H7 (cell line): ENCODE data around the gene REL. TPM values are rescaled to one million over a fixed set of nuclear protein-coding genes. Genes with fewer than 3 reads are reported as not detected.

Experiments used
- DNase-seq: peaks from one replicate; pipeline ENCODE4 v3.0.0; 2012
- H3K27me3 ChIP-seq: 2 replicates; pipeline ENCODE4 v1.6.0; 2011; ENCODE audit warnings: mild to moderate bottlenecking, low read length; ENCODE audit not compliant: control insufficient read depth, insufficient read depth
- H3K36me3 ChIP-seq: replicated peaks from 2 replicates; pipeline ENCODE4 v1.5.1; 2011; ENCODE audit warnings: low read length; ENCODE audit not compliant: control insufficient read depth, insufficient read depth
- H3K4me3 ChIP-seq: 2 replicates; pipeline ENCODE4 v1.5.1; 2011; ENCODE audit warnings: low read depth, mild to moderate bottlenecking, control low read depth, low read length, moderate library complexity; ENCODE audit not compliant: insufficient read depth
- total RNA-seq: library from RNA; depleted of rRNA; stranded (reverse); fragments of >200 nt; shearing (Covaris generic); gene quantifications from 2 replicates; pipeline ENCODE4 v1.2.3, GENCODE V29; 2014

Gene REL
- total RNA-seq, 1 experiment from 2014 or later = 4.5 TPM

DNA sequence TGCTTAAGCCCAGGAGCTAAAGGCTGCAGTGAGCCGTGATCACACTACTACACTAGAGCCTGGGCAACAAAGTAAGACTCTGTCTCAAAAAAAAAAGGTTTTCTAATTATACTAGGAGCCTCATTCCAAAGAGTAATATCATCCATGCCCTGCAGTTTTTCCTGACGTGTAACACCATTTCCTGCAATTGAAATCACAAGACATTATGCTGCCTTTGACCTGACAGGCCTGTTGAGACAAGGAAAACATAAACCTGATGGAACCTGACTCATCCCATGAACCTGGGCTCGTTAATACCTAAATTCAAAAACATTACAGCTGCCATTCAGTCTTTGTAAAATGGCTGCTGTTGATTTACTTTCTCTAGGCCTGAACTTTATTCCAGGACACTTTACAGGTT is 77.4 kb downstream of the REL start:
- no peak for DNase-seq
- Histone ChIP-seq H3K4me3 (no peak overlapping the region), H3K36me3 (no peaks in the 10 kb centered on the region), H3K27me3 (no peaks in the 10 kb centered on the region)

DNA sequence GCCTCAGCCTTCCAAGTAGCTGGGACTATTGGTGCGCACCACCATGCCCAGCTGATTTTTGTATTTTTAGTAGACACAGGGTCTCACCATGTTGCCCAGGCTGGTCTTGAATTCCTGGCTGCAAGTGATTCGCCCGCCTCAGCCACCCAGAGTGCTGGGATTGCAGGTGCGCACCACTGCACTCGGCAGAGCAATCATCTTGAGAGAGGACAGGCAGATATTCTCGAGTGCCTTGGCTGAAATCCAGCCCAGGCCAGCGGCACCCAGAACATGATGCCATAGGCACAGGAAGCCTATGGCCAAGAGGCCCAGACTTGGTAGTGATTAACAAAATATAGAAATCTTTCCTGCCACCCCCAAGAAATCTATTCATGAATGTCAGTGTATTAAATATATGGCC is 78.1 kb downstream of the REL start:
- no peak for DNase-seq
- no peaks in the 10 kb centered on the region for H3K27me3 ChIP-seq
- H3K4me3 ChIP-seq = no peak overlapping the region
- no peaks in the 10 kb centered on the region for H3K36me3 ChIP-seq

DNA sequence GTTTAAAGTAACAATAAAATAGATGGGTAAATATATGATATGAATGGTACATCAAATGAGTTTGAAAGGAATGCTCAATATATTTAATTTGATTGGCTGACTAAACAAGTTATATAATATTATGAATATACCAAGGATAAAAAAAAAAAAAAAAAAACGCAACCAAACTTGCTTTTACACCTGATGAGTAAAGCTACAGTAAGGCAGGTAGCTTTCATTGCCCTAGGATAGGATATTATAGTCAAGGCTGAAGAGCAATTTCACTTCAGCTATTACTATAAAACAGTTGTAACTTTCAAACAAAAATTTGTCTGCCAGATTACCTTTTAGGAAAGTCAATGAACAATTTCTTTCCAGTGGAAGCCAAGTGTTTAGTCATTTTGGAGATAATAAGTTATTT is 79.3 kb downstream of the REL start:
- no peak for DNase-seq
- Histone ChIP-seq H3K27me3 (no peaks in the 10 kb centered on the region), H3K36me3 (no peaks in the 10 kb centered on the region), H3K4me3 (no peak overlapping the region)

DNA sequence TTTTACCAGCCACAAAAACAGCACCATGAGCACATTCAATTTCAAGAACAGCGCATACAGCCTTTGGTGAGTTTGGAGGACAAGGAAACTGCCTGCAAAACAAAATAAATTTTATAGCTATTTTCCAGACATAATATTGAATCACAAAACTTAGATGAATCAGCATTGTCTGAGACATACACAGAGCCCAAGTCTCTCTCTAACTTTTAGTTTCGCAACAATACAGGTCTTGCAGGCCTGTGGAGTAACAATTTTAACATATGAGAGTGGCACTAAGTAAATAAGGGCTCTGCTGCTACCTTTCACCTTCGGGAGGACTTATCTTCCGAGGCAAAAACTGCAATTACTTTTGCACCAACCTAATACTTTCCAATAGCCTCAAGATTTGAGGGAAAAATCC is 80.1 kb downstream of the REL start:
- no peaks in the 10 kb centered on the region for H3K36me3 ChIP-seq
- DNase-seq = no peak
- no peaks in the 10 kb centered on the region for H3K27me3 ChIP-seq
- no peak overlapping the region for H3K4me3 ChIP-seq

DNA sequence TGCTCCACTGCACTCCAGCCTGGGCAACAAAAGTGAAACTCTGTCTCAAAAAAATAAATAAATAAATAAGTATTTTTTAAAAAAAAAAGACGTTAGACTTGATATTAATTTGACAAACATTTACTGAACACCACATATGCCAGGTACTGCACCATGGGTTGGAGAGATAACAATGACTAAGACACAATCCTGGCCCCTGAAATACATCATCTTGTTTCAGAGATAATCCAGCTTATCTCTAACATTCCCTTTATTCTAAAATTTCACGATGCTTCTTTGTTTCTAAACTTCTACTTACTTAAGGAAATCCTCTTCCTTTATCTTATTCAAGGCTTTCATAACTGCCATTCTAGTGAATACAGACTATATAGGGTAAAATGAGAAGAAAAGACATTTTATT is 81.2 kb downstream of the REL start:
- no peak overlapping the region for H3K4me3 ChIP-seq
- H3K36me3 ChIP-seq = no peaks in the 10 kb centered on the region
- DNase-seq = no peak
- H3K27me3 ChIP-seq = no peaks in the 10 kb centered on the region

DNA sequence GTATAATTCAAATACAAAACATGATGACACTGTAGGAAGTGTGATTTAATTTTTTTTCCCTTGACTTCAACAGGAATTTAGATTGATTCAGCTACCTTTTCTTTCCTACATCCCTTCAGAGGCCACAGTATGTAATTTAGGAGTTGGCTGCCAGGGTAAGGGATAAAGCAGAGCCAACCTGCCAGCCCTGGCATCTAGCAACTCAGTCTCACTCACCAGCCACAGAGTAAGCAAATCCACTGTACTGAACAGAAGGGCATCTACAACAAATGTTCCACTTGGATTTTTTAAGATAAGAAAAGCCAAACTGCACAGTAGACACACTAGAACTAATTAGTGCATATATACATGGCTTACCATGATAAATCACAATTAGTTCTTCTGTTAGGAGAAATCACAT is 81.8 kb downstream of the REL start:
- H3K36me3 ChIP-seq = no peaks in the 10 kb centered on the region
- no peak for DNase-seq
- no peak overlapping the region for H3K4me3 ChIP-seq
- H3K27me3 ChIP-seq = no peaks in the 10 kb centered on the region

DNA sequence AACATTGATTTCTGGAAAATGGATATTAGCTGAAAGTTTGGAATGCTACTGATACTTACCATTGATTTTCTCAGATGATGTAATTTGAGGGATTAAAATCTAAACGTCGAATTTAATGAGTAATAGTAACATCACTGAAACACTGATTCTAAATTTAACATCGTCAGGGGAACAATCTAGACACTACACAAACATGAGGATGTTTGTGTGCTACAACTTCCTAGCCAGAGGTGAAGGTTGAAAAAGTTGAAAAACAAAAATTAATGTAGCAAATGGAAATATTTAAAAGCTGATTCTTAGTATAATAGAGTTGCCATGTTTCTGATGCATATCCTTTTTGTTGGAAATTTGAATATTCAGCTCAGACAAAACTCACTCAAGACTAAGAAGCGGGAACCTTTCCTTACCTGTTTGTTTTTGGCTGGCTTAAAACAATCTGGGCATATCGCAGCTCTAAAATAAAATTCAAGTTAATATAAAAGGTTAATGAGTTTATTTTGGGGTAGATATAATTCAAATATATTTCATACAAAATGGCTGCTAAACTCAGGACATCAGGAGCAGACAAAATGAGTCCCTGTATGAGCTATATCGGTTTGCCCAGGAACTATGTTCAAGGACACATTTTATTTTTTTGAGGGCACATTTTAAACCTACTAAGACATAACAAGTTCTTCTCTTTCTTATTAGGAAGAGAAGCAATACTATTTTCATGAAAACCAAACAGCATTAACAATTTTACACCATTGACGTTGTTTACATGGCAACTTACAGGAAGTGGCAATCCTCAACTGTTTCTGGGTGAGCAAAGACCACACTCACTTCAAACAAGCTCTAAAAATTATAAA is 83.5 kb downstream of the REL start:
- Histone ChIP-seq H3K36me3 (no peaks in the 10 kb centered on the region), H3K4me3 (no peak overlapping the region), H3K27me3 (no peaks in the 10 kb centered on the region)
- DNase-seq = no peak

DNA sequence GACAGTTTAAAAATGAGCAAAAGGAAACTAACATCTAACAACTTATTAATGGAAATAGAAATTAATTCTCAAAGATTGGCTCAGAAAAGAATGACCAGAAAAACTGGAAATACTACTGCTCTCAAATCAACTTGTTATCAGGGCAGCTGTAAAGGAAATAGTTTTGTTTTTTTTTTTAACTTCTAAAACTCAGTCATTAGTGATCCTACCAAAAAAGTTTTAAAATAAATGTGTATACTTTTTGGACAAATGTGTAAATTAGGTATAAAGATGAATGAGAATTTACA is 84.1 kb downstream of the REL start:
- DNase-seq = no peak
- no peak overlapping the region for H3K4me3 ChIP-seq
- H3K36me3 ChIP-seq = no peaks in the 10 kb centered on the region
- no peaks in the 10 kb centered on the region for H3K27me3 ChIP-seq

DNA sequence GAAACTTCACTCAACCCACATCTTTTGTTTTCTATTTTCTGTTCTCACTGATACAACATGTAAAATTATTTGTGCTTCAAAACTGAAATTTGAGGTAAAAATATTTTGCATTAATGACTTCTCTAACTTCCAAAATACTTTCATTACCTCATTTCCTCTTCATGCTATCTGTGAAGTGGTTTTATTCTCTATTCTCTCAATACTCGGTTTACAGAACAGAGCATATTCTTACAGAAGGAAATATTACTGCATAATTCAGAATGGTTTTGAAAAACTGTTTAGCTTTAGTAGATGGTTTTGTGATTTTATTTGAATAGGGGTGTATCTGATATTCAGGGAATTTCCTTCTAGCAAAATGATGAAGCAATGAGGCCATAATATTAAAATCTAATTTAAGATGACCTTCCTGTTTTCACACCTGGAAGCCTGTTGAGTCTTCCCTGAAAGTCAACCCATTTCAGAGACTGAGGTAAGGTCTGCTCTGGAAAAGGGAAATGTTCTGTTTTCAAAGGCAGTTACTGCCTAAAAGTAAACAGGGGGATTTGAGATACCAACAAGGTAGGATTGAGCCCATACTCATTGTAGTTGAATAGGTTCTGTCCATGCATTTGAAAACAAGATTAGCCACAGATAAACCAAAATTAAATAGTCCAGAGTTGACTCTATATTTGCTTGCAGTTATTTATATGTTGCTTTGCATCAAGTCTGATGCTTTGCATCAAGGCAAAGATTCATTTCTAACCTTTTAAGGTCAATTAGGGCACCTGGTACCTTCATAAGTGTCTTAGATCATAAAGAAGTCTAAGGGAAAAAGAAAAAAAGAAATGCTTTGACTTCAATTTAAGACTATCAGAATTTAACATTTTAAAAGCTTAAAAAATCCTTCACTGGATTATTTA is 85.4 kb downstream of the REL start:
- Histone ChIP-seq H3K27me3 (no peaks in the 10 kb centered on the region), H3K36me3 (no peaks in the 10 kb centered on the region), H3K4me3 (no peak overlapping the region)
- no peak for DNase-seq

DNA sequence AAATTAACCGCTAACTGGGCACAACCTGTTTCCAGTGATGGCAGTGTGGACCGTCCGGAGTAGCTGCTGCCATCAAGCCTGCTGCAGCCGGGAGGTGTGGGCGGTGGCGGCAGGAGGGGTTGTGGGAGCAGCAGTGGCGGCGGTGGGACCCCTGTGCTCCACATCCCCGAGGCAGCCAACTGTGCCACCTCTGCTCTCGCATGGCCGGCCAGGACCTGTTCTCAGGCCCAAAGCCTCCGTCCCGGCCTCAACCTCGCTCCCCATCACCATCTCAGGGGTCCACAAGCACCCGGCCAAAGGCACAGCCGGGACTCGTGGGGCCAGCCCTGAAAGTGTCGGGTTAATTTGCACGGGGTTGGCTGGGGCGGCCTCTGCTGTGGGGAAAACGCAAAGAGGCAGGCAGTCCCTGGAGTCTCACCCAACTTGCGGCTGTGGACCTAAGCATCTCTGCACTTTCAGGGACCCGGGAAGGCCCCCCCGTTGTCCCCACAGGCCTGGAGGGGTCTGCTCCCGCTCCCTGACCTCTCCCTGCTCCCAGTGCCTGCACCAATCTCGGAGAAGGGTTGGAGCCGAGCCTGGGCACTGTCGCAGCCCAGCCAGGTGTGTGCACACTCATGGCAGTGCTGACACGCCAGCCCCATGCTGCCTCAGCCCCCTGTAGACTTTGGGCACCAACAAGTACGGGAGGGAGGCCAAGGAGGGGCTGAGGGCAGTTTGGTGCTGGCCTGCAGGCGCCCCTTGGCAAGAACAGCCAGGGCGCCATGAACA is 91.7 kb downstream of the REL start:
- H3K4me3 ChIP-seq = no peak overlapping the region
- DNase-seq = peak; percentile 35

DNA sequence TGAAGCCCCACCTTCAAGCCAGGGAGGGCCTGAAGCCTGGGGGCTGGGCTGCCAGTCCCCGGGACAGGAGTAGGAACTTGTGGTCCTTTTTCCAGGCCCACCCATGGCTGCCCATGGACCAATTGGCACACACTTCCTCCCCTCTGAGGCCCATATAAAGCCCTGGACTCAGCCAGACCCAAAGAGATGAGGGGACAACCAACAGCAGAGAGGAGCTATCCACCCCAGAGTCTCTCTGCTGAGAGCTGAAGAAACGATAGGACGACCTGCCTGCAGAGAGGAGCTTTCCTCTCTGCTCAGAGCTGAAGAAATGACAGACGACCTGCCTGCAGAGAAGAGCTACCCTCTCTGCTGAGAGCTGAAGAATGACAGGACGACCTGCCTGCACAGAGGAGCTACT is 92.3 kb downstream of the REL start:
- H3K36me3 ChIP-seq = no peaks in the 10 kb centered on the region
- peak; percentile 13 for DNase-seq
- no peak overlapping the region for H3K4me3 ChIP-seq
- H3K27me3 ChIP-seq = no peaks in the 10 kb centered on the region

More for the DNA sequence above, 91.7 kb downstream of the REL start:
- Histone ChIP-seq H3K36me3 (no peaks in the 10 kb centered on the region), H3K27me3 (no peaks in the 10 kb centered on the region)

DNA sequence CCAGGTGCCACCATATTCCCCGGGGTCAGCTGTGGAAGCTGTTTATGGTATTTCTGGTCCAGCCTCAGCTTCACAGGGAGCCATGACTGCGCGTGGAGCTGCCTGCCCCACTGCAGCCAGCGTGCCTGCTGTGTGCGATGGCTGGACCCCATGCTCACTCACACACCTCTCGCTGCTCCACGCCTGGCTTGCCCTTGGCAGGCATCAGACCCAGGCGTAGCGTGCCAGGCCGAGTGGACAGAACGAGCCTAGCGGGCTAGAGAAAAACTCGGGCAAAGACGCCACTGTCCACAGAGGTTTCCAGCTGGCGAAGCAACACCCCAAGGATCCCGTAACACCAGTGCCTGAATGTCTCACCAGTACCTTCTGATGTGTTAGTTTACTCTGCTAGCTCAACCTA is 93.3 kb downstream of the REL start:
- DNase-seq = no peak
- Histone ChIP-seq H3K4me3 (no peak overlapping the region), H3K36me3 (no peaks in the 10 kb centered on the region), H3K27me3 (no peaks in the 10 kb centered on the region)
